GM18868 (cell line): ENCODE results near the gene GDPD1.
"Not testable (repeated sequence)": the region's sequence is repeated elsewhere in the genome, so short reads cannot be mapped to it uniquely, and the experiment has no call there.

Experiments used
- ATAC-seq: cut with Tn5 transposase; IDR thresholded peaks from one replicate; pipeline ENCODE4 v1.9.1; 2021; ENCODE audit warnings: mild to moderate bottlenecking, moderate library complexity; ENCODE audit not compliant: unreplicated experiment

Gene GDPD1

GRCh38 chr17:59238906-59239305 lies 18.6 kb downstream of the GDPD1 start:
- no peak for ATAC-seq

- ATAC-seq: no peak
These were observed 23.8 kb downstream of the GDPD1 start for GRCh38 chr17:59244081-59244480.

- ATAC-seq: no peak
These were observed 34.4 kb downstream of the GDPD1 start for GRCh38 chr17:59254742-59255141.

- ATAC-seq: no peak
These were observed 36.8 kb downstream of the GDPD1 start for GRCh38 chr17:59257101-59257500.

GRCh38 chr17:59260722-59261121 lies 40.4 kb downstream of the GDPD1 start:
- no peak for ATAC-seq

GRCh38 chr17:59266745-59267144 lies 46.4 kb downstream of the GDPD1 start:
- no peak for ATAC-seq

GRCh38 chr17:59267776-59268175 lies 47.5 kb downstream of the GDPD1 start:
- ATAC-seq: no peak

GRCh38 chr17:59275618-59276017 lies 55.3 kb downstream of the GDPD1 start:
- no peak for ATAC-seq

GRCh38 chr17:59277031-59277430 lies 56.7 kb downstream of the GDPD1 start:
- peak; percentile 70 for ATAC-seq

GRCh38 chr17:59278406-59278805 lies 58.1 kb downstream of the GDPD1 start:
- no peak for ATAC-seq

GRCh38 chr17:59284317-59284716 lies 64.0 kb downstream of the GDPD1 start:
- no peak for ATAC-seq

- no peak for ATAC-seq
These were observed 67.1 kb downstream of the GDPD1 start for GRCh38 chr17:59287452-59287851.

- no peak for ATAC-seq
These were observed 67.6 kb downstream of the GDPD1 start for GRCh38 chr17:59287891-59288290.

GRCh38 chr17:59289981-59290301 lies 69.6 kb downstream of the GDPD1 start:
- ATAC-seq: no peak

GRCh38 chr17:59290302-59290998 lies 70.1 kb downstream of the GDPD1 start:
- ATAC-seq: not testable (repeated sequence)

GRCh38 chr17:59292174-59292523 lies 71.8 kb downstream of the GDPD1 start:
- no peak for ATAC-seq

GRCh38 chr17:59296190-59296589 lies 75.9 kb downstream of the GDPD1 start:
- no peak for ATAC-seq

GRCh38 chr17:59298521-59298920 lies 78.2 kb downstream of the GDPD1 start:
- no peak for ATAC-seq

GRCh38 chr17:59299400-59300092 lies 79.2 kb downstream of the GDPD1 start:
- no peak for ATAC-seq

- ATAC-seq: no peak
These were observed 80.6 kb downstream of the GDPD1 start for GRCh38 chr17:59300941-59301340.

- no peak for ATAC-seq
These were observed 84.5 kb downstream of the GDPD1 start for GRCh38 chr17:59304811-59305210.

- ATAC-seq: no peak
These were observed 90.1 kb downstream of the GDPD1 start for GRCh38 chr17:59310263-59310920.
